NCI-H526 treated with DMSO at 0.1 percent for 48 hours (cell line): ENCODE data around the gene NELL2.

Source experiments
- DNase-seq: peaks from one replicate; lab custom pipeline; 2025; lab: John Stamatoyannopoulos, UW

The NELL2 gene

DNA sequence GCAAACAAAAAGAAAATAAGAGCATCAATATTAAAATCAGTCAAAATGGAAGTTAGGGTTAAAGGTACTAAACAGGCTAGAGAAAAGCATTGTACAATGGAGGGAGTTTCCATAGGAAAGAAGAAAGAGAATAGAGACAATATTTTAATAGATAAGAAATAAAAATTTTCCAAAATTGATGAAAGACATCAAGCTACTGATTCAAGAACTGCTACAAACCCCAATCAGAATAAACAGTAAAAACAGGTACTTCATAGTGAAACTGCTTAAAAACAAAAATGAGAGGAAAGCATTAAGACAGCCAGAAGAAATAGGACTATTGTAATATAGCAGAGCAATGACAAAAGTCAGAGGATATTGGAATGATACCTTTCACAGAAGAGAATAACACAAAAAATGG lies 413.4 kb downstream of the NELL2 start:
- no peak for DNase-seq

DNA sequence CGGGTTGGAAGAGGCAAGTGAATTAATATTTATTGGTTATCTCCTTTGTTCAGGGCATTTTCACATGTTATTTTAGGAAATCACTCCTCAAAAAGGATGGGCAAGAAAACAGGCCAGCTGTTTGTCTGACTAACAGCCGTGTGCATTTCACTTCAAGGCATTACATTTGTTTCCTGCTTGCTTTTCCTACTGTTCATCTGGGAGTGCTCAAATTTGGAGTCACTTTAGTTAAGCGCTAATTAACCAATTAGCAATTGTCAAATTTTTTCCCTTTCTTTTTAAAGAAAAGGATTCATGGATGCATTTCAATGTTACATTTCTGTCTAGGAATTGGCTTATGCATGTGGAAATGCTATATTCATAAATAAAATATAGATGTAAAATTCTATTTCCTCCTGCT lies 415.9 kb downstream of the NELL2 start:
- no peak for DNase-seq

DNA sequence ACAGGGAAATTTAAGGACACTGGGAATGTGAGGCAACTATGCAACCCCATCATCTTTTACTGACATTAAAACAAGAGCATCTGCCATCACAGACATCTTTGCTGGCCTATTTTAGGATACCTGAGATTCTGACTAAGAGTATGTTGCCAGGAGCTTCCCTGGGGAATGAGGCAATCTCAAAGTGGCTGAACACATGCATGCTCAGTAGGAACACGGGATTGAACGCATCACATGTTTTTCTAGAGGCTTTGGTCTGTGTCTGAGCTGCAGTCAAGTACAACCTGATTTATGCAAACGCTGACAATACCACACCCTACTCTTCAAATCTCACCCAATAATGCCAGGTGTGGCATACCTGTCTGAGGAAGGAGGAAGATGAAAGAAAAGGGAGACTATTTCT lies 416.5 kb downstream of the NELL2 start:
- DNase-seq = no peak
